HG02884 (cell line): Measurements from ENCODE around the gene DIPK2A.

Experiments used
- ATAC-seq: cut with Tn5 transposase; IDR thresholded peaks from one replicate; pipeline ENCODE4 v1.9.1; 2021; ENCODE audit warnings: mild to moderate bottlenecking, moderate library complexity; ENCODE audit not compliant: unreplicated experiment

DIPK2A gene

DNA sequence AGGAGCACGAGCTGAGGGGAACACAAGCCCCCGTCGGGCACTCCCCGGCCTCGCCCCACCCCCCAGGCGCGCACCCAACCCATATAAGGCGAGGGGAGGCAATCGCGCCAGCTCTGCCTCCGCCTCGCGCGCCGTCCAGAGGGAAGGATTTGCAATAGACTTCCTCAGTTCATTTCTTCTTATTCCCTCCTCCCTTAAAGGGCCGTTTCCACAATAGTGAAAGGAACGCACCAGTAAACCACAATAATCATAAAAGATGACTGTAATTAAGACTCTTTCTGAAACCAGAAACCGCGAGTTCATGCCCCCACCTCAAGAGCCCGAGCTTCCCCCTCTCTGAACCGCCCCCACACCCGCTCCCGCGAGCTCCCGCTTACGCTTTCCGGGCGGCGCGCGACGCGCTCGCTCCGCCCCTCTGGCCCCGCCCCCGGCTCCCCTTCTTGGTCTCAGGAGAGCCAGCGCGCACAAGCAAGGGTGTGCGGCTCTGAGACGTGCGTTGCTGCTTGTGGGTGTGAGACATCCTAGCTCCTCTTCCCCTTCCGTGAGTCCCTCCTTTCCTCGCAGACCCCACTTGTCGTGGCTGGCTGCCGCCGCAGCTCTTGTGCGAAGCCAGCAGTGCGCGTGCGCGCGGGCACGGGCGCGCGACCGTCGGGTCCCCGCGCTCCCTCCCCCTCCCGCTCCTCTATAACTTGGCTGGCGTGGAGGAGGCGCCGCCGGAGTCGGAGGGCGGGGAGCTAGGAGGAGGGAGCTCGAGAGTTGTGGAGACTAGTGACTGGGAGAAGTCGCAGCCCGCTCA is at the start of gene DIPK2A:
TSS of gene DIPK2A (plus strand) at position 465 of the 796 bp plus-strand sequence. CDS start 510 bp downstream, outside the sequence.
- ATAC-seq, result peak; percentile 46

- peak; percentile 63 for ATAC-seq
Measured at GRCh38 chr3:143924522-143925285, 46.9 kb upstream of the DIPK2A start.

DNA sequence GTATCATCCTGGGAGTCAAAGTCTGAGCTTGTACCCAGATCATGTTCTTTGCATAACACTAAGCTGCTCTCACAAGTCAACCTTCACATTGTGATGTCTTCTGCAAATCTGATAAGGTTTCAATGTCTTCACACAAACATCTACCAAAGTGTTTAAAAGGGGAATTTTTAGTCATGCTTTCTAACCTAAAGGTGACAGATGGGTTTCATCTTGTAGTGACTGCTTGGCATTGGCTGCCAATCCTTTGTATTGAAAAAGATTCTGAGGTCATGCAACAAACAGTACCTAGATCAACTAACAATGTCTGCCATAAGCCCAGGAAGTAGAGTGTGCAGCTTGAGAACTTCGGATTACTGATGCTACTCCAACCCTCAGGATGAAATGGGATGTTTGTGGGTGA is 43.6 kb upstream of the DIPK2A start:
- ATAC-seq, result no peak

DNA sequence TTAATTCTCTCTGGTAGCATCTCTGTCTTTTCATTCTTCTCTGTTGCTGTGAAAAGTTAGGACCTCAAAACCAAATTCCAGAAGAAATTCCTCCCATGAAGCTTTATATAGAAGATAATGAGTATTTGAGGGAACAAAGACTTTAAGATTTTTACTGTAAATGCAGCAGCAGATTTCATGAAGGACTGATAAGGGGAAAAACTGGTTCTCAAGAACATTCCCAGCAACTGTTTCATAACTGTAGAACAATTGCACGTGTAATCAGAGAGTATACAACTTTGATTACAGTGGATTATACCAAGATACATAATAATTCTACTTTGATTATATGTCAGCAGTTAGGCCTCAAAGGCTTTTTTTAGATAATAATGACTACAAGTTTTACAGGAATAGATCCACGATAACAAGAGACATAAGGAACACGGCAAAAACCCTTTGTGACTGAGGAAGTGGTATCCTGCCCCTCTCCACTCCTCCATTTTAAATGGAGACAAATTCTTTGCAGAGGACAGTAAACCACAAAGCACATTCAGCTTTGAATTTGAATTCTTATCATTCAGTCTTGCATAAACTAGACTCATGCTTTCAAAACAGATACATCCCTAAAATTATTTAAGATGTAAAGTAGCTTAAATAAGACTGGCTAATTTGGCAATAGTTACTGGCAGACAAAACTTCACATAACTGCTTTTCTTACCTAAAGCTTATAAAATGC is 42.9 kb upstream of the DIPK2A start:
- ATAC-seq, result no peak

- no peak for ATAC-seq
Measured at GRCh38 chr3:143934791-143935190, 36.8 kb upstream of the DIPK2A start.

DNA sequence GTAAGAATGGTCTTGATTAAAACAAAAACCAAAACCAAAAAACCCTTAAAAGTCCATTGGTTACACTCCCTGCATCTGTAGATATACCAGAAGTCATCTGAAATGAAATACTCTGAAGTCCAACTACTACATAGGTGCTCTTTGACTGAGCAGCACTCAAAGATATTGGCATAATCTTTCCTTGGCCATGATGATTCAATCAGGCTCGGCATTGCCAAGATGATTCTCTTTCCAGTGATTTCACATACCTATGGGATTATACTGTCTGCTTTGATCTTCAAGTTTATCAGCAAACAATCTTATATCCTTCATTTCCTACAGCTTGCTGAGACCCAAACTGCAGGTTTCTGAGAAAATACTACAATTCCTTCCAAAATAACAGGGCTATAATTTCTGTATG is 35.9 kb upstream of the DIPK2A start:
- ATAC-seq, result no peak

- no peak for ATAC-seq
Measured at GRCh38 chr3:143950810-143951209, 20.8 kb upstream of the DIPK2A start.

- peak; percentile 86 for ATAC-seq
Measured at GRCh38 chr3:143951351-143951971, 20.2 kb upstream of the DIPK2A start.

DNA sequence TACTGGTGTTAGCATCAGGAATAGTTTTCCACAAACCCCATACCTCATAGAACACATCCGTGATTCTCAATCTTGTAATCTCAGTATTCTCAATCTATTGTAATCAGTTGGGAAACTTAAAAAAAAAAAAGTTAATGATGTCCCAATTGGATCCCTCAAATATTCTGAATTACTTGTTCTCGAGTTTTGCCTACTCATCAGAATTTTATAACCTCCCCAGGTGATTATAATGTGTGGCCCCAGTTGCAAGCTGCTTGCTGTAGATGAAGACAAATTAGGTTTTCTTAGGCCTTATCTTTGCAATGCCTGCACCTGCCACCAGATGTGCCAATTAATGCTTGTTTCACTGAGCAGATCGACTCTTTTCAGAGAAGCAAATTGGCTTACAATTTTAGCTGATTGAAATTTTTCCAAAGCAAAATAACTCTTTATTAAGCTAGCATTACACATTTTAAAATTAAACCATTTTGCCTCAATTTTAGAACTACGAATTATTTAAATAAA is 19.0 kb upstream of the DIPK2A start:
- no peak for ATAC-seq

DNA sequence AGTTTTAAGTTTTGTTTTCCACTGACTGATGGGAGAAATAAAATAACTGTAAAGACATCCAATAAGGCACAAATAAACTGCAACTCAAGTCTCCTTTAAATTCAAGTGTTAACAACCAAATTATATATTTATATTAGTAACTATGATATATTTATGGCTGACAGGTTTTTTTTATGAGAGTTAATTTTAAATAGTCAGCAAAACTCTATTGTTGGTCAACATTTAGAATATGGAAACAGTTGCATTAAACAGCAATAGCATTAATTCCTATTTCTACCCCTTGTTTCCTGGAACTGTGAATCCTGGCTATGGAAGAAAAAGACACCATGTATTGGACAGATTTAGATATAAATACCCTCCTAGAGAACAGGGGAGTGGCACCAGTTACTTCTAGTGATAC is 16.5 kb upstream of the DIPK2A start:
- ATAC-seq, result no peak

- no peak for ATAC-seq
Measured at GRCh38 chr3:143956838-143957237, 14.8 kb upstream of the DIPK2A start.

GRCh38 chr3:143957453-143957852 is 14.2 kb upstream of the DIPK2A start:
- no peak for ATAC-seq

- ATAC-seq, result no peak
Measured at GRCh38 chr3:143958966-143959365, 12.7 kb upstream of the DIPK2A start.

GRCh38 chr3:143961342-143961741 is 10.3 kb upstream of the DIPK2A start:
- no peak for ATAC-seq

DNA sequence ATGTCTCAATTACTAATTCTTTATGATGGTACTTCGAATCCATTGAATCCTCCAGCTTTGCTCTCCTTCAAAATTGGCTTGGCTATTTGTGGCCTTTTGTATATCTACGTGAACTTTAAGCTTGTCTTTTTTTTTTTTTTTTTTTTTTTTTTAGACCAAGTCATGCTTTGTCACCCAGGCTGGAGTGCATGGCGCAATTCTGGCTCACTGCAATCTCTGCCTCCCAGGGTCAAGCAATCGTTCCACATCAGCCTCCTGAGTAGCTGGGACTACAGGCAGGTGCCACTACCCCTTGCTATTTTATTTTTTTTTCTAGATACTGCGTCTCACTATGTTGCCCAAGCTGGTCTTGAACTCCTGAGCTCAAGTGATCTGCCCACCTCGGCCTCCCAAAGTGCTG is 7.7 kb upstream of the DIPK2A start:
- ATAC-seq, result no peak

- ATAC-seq, result peak; percentile 23
Measured at GRCh38 chr3:143970773-143971358, 757 bp upstream of the DIPK2A start.

DNA sequence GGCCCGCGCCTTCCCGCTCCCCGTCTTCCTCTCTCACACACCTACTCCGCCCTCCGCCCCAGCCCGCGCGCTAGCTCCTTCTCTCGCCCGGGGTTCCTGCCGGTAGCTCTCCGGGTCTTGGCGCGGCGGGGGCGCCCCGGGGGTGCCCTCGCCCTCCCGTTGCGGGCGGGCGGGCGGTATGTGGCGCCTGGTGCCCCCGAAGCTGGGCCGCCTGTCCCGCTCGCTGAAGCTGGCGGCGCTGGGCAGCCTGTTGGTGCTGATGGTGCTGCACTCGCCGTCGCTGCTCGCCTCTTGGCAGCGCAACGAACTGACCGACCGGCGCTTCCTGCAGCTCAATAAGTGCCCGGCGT is 507 bp downstream of the DIPK2A start:
- ATAC-seq, result no peak

- peak; percentile 24 for ATAC-seq
Measured at GRCh38 chr3:143972505-143973258, 1.1 kb downstream of the DIPK2A start.

DNA sequence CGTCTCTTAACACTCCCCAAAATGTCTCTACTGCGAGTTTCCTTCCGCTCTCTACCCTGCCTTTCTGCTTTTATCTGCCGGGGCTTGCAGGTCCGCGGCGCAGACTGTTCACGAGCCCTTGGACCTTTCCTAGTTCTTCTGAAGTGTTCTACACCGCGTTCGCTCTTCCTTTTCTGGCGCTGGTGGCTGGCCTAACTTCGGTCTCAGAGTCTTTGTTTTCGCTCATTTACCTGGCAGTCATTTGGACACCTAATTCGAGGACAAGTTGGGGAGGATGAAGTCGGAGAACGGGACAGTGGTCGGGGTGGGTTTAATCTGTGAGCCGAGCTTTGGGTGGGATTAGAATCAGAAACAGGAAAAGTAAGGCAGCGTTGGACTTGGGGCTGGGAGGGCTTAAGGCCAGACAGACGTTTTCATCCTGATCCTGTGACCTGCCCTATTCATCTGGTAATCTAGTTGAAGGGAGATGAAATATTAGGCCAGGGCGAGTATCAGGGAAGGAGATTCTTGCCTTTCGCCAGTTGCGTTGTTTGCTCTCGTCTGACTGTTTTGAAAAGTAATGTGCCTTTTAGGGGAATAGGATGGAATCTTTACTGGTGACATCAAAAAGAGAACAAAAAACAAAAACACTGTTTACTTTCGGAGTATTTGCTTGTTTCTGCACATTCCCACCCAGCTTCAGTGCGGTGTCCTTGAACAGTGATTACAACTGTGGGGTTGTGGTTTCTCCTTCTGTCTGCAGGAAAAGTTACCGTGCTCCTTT is 1.8 kb downstream of the DIPK2A start:
- ATAC-seq, result no peak
